GM19438 (cell line): Measurements from ENCODE around the gene HDLBP.

Source experiments
- ATAC-seq: cut with Tn5 transposase; IDR thresholded peaks from one replicate; pipeline ENCODE4 v1.9.1; 2021; ENCODE audit warnings: low read depth; ENCODE audit not compliant: unreplicated experiment

Gene HDLBP

DNA sequence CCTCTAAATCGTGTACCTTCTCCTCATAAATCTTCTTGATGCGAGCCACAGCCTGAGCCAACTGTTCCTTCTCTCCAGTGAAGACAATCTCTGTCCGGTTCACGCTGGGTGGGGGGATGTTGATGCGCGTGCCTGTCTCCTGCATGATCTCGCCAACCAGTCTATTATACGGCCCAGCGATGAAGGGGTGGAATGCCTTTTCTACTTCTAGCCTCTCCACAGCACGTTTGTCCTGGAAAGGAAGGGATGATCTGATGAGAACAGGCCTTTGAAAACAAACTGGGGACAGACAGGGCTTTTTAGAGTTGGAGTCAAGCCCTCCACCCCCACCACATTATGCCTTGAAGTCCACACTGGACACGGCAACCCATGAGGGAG is 59.3 kb downstream of the HDLBP start:
- ATAC-seq, result no peak

GRCh38 chr2:241255542-241256167 is 59.8 kb downstream of the HDLBP start:
- ATAC-seq, result no peak

DNA sequence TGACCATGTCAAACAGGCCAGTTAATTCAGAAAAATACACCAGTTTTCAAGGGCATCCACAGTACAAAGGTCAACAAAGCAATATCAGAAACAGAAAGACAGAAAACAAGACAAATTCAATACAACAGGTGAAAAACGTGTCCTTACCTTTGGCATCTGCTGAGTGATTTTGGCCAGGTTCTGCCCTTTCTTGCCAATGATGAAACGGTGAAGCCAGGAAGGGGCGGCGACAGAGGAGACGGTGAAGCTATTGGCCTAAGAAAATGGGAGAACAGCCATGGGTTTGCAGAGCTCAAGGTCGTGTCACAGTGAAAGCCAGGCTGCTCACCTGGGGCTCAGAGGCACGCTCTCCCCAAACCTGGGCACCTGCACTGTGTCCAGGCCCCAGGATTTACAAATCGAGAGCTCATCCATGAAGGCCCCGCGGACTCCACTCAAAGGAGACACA is 60.5 kb downstream of the HDLBP start:
- ATAC-seq, result no peak

- no peak for ATAC-seq
Observed at GRCh38 chr2:241252778-241253475, 62.5 kb downstream of the HDLBP start.

DNA sequence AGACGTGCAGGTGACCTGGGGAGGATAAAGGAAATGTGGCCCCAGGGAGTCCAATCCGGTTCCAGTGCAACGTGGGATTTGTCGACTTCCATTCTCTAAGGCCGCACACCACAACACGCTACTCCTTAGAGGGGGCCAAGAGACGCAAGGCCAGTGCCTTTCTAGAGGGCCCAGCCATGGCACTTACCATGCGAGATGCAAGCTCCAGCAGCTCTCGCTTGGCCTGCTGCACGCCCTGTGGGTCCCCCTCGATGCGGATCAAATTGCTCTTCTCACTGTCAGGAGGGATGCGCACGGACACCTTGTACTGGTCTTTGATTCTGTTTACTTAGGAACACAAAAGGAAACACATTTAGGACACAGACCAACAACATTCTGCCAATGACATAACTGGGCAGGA is 65.8 kb downstream of the HDLBP start:
- ATAC-seq, result no peak

- no peak for ATAC-seq
Observed at GRCh38 chr2:241248897-241249296, 66.6 kb downstream of the HDLBP start.

DNA sequence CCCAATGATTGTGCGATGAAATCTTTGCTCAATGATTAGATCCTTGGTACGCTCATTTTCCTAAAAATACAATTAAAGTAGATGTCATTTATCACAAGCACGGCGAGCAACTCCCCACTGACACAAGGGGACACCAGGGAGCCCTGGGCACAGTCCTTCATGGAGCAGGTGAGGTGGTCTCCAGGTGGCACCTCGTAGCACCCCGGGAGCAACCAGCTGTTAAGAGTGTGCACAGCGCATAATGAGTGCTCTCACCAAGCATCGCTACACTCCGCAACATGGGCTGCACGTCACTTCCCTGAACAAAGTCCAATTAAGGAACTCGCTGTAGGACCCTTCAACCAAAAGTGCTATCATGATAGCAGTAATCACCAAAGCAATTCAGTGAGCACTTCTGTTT is 67.2 kb downstream of the HDLBP start:
- no peak for ATAC-seq

GRCh38 chr2:241244368-241244767 is 71.1 kb downstream of the HDLBP start:
- no peak for ATAC-seq

- ATAC-seq, result no peak
Observed at GRCh38 chr2:241242306-241242705, 73.2 kb downstream of the HDLBP start.

- no peak for ATAC-seq
Observed at GRCh38 chr2:241241669-241242068, 73.8 kb downstream of the HDLBP start.

DNA sequence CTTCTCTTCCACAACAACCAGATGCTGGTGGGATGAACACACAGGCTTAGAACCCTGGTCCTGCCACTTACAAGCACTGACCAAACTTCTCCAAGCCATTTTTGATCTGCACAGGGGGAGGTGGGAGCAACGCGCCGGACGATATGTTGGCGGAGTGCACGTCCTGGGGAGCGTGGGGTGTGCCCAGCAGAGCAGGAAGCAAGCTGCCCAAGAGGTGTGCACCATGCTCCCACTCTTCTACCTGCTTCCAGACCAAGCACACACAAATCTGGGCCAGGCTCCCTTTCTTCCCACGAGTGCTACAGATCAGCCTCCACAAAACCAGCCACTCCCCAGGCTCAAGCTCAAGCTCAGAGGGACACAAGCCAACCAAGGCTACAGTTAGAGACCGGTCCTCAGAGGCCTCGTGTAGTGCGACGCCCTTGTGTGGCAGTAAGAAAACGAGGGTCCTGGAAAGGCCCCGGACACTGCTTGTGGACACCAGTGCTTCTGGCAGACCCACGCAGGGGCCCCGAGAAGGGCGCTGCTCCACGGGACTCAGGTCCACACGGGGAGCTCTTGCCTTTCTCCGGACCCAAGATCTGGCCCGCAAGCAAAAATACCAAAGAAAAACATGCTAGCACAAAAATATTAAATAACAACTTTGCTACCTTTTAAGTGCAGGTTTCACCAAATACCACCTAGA is 75.0 kb downstream of the HDLBP start:
- ATAC-seq, result no peak

DNA sequence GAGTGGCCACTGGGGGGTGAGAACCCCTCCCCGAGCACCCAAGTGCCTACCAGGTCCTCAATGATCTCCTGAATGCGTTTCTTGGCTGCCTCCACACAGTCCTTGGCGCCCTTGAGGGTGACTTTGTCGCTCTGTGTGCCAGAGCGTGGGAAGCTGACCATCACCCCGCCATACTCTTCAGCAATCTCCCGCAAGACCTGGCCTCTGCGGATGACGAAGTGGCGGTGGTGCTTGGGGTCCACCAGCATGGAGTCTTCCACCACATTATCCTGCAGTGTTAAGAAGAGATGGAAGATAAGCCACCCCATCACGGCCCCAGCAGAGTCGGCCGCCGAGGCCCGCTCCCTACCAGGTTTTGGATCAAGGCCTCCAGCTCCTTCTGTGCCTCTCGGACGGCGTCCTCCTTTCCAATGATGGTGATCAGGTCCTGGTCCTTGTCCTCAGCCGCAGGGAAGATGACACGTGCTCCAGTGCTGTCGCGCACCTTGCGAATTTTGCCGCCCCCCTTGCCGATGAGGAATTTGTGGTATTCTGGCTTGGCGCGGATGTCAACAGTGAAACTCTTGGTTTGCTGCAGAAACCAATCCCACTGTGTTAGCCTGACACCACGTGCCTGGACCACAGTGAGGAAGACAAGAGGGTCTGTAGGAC is 75.8 kb downstream of the HDLBP start:
- ATAC-seq, result no peak

DNA sequence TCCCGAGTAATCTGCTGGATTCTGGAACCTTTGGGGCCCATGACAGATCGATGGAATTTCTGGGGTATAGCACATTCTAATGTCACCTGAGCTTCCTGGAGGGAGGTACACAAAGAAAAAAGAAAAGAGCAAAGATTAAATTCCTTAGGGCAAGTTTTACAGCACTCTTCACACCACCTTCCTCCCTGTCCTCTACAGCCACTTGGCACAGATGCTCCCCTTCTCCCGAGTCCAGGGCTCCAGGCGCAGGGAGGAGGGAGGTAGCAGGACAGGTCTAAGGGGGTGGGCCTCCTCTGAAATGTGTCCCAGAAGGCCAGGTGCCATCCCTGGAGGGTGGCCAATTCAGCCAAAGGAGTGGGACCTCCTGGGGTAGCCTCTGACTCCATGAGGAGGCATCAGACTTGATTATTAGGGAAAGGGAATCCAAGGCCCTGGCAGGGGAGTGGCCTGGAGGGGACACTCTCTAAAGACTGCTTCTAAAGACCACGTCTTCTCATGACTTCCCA is 76.7 kb downstream of the HDLBP start:
- no peak for ATAC-seq

DNA sequence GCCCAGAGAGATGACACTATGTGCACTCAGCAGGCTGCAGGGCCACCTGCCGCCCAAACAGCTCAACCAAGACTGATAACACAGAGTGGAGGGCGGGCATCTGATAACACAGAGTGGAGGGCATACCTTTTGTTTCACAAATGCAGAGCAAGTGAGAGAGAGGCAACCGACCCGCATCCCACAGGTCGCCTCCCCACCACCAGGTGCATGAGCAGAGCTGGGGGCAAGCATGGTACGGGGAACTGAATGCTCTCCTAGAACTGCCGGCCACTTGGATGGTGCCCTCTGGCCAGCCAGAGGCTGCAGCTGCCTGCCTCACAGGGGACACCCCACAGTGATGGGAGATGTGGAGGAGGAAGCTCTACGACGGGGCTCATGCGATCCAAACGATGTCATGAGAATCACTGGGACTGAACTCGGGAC is 77.5 kb downstream of the HDLBP start:
- ATAC-seq, result no peak

- no peak for ATAC-seq
Observed at GRCh38 chr2:241237047-241237446, 78.4 kb downstream of the HDLBP start.

DNA sequence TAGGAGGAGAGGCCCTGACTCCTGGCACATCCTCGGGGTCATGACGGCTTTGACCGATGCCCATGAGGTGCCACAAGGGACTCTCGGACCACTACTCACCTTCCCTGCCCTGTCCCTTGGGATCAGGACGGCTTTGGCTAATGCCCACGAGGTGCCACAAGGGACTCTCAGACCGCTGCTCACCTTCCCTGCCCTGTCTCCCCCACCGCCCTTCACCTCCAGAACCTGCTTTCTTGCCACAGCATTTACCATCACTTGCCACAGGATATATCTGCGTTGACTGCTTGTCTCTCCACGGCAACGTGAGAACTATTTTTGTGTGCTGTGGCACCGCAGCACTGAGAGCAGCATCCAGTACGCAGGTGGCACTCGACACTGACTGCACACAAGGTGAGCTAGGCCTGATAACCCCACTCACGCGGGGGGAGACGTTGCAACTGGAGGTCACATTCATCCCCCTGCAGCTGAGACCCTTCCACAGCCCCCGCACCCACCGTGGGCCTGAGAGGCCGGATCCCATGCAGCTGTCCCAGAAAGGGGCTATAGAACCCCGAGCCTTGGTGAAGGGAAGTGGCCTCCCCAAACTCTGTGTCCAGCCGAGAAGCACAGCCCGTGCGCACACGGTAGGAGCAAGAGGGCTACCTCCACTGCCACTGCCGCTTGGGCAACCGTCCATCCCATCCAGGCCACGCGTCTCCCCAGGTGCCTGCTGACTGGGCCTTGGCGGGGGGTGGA is 79.4 kb downstream of the HDLBP start:
- ATAC-seq, result no peak

- no peak for ATAC-seq
Observed at GRCh38 chr2:241234962-241235740, 80.3 kb downstream of the HDLBP start.

DNA sequence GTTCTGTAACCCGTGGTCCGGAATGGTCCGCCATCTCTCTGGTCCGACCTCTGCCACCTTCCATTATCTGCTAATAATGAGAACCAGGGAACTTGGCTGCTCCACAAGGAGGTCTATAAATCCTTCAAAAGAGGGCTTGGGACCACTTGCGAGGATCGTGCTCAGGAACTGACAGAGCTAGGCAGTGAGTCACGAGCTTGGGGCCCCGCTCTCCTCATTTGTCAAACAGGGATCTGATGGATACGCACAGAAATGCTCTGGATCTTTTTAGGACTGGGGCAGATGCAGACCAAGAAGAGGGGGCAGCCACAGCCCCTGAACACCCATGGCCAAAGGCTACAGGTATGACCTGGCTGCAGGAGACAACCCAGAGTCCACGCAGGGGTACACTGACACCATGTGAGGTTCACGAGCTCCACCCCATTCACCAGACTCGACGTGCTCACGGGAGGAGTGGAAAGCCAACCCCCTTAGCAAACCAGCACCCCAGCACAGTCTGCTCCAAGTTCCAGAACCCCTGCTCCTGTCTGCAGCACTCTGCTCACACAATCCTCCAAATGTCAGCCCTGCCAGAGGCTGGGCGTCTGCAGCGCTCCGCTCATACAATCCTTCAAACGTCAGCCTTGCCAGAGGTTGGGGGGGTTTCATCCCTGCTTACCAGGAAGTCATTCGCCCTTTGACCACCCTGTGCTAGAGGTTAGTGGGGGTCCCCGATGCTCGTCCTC is 81.2 kb downstream of the HDLBP start:
- no peak for ATAC-seq
